Keratinocyte (primary cell): ENCODE results near the gene CHSY3. TPM values are rescaled to one million over a fixed set of nuclear protein-coding genes. Genes with fewer than 3 reads are reported as not detected.

Experiments
- DNase-seq: peaks from one replicate; pipeline ENCODE4 v3.0.0-alpha.2; 2011; ENCODE audit warnings: low read depth, missing footprints, low spot score
- FAIRE-seq: peaks from 2 replicates; lab custom pipeline; 2011; peaks lifted over from hg19 to GRCh38; lab: Jason Lieb, UNC
- H2AFZ ChIP-seq: 2 replicates; pipeline ENCODE4 v1.6.0; 2012; ENCODE audit warnings: low read length, control low read depth, inconsistent platforms; ENCODE audit not compliant: control insufficient read depth
- H3K27ac ChIP-seq: 2 replicates; pipeline ENCODE4 v1.5.1; 2011; ENCODE audit warnings: low read length; ENCODE audit not compliant: control insufficient read depth, insufficient read depth
- H3K27me3 ChIP-seq: 3 replicates; pipeline ENCODE4 v1.6.0; 2011; ENCODE audit warnings: low read length; ENCODE audit not compliant: control insufficient read depth, insufficient read depth; ENCODE audit errors: extremely low read depth
- H3K36me3 ChIP-seq, 2 experiments: 2 replicates in 1 of 2; 3 replicates in 1 of 2; pipeline ENCODE4 v1.5.1; 2011; ENCODE audit warnings: low read length in 2 of 2, mild to moderate bottlenecking in 1 of 2; ENCODE audit not compliant: control insufficient read depth in 2 of 2, insufficient read depth in 2 of 2; ENCODE audit errors: extremely low read depth in 1 of 2
- H3K4me1 ChIP-seq: 3 replicates; pipeline ENCODE4 v1.5.1; 2011; ENCODE audit warnings: low read length; ENCODE audit not compliant: control insufficient read depth, insufficient read depth; ENCODE audit errors: extremely low read depth
- H3K4me2 ChIP-seq: 3 replicates; pipeline ENCODE4 v1.6.0; 2011; ENCODE audit warnings: low read depth, low read length; ENCODE audit not compliant: control insufficient read depth, insufficient read depth; ENCODE audit errors: extremely low read depth
- H3K4me3 ChIP-seq, 3 experiments: fragments of 200-600 bp in 1 of 3; sonication (generic) in 1 of 3; 2 replicates in 2 of 3; 3 replicates in 1 of 3; pipeline ENCODE4 v1.5.1; 2011 to 2016; ENCODE audit warnings: low read length in 3 of 3, mild to moderate bottlenecking in 3 of 3, control low read depth in 2 of 3, inconsistent platforms in 1 of 3, low read depth in 1 of 3, mixed read lengths in 1 of 3, mixed run types in 1 of 3, moderate library complexity in 1 of 3; ENCODE audit not compliant: control insufficient read depth in 2 of 3, insufficient read depth in 2 of 3; ENCODE audit errors: extremely low read depth in 1 of 3
- H3K79me2 ChIP-seq: 2 replicates; pipeline ENCODE4 v1.6.0; 2012; ENCODE audit warnings: low read length; ENCODE audit not compliant: control insufficient read depth, insufficient read depth
- H3K9ac ChIP-seq: 3 replicates; pipeline ENCODE4 v1.6.0; 2011; ENCODE audit warnings: low read length; ENCODE audit not compliant: control insufficient read depth, insufficient read depth; ENCODE audit errors: extremely low read depth
- H3K9me1 ChIP-seq: 3 replicates; pipeline ENCODE4 v1.6.0; 2011; ENCODE audit warnings: low read length; ENCODE audit not compliant: control insufficient read depth, insufficient read depth; ENCODE audit errors: extremely low read depth
- H3K9me3 ChIP-seq: 2 replicates; pipeline ENCODE4 v1.5.1; 2012; ENCODE audit warnings: low read depth, low read length; ENCODE audit not compliant: control insufficient read depth
- H4K20me1 ChIP-seq: 3 replicates; pipeline ENCODE4 v1.6.0; 2011; ENCODE audit warnings: low read length; ENCODE audit not compliant: control insufficient read depth, insufficient read depth; ENCODE audit errors: extremely low read depth
- CTCF ChIP-seq, 3 experiments: IDR thresholded peaks in 1 of 3; conservative IDR thresholded peaks in 1 of 3; optimal IDR thresholded peaks in 1 of 3; 2 replicates in 2 of 3; 3 replicates in 1 of 3; pipeline versions ENCODE3 to v1.5.1; 2011; ENCODE audit warnings: low read length in 3 of 3, mild to moderate bottlenecking in 3 of 3, moderate library complexity in 2 of 3, control low read depth in 1 of 3, inconsistent platforms in 1 of 3; ENCODE audit not compliant: insufficient read depth in 2 of 3; ENCODE audit errors: extremely low read depth in 1 of 3
- EZH2 ChIP-seq: IDR thresholded peaks from one replicate; pipeline ENCODE4 v1.6.1; 2012; ENCODE audit warnings: inconsistent platforms, mild to moderate bottlenecking, low read length, moderate library complexity
- dilution Hi-C: fragments of 300-500 bp; cut with MboI; formaldehyde crosslinking; loops from one replicate; pipeline ENCODE4 v1.7.0; 2020; ENCODE audit warnings: low sequenced_read_pairs; ENCODE audit not compliant: extremely low pct_ligation_motif_present
- polyA plus RNA-seq, 5 experiments: library from polyadenylated mRNA; depleted of rRNA in 3 of 5; stranded (reverse) in 3 of 5; stranded (forward) in 1 of 5; unstranded in 1 of 5; fragments of >200 nt; gene quantifications; 1 replicate in 1 of 5; 2 replicates in 3 of 5; 3 replicates in 1 of 5; pipeline versions ENCODE4 v1.2.1 to v1.2.3, GENCODE V29; 2011 to 2012; ENCODE audit warnings: missing spikeins in 2 of 5, low read depth in 1 of 5, low replicate concordance in 1 of 5

CHSY3 gene
- polyA plus RNA-seq, 1 donor (not counting 4 experiments of a cell fraction or from before 2014, with no cell fraction given), result 0.47 TPM

GRCh38 chr5:129938077-129938476 is 33.8 kb downstream of the CHSY3 start:
- Histone ChIP-seq H3K4me1 (no peaks in the 10 kb centered on the region), H3K79me2 (no peaks in the 10 kb centered on the region), H2AFZ (no peak overlapping the region), H3K27ac (no peak overlapping the region), H3K9me3 (no peaks in the 10 kb centered on the region), H3K4me2 (no peak overlapping the region), H3K27me3 (no peaks in the 10 kb centered on the region), H3K9me1 (no peaks in the 10 kb centered on the region), H4K20me1 (no peaks in the 10 kb centered on the region), H3K9ac (no peak overlapping the region), H3K4me3 (no peak overlapping the region), H3K36me3 (no peaks in the 10 kb centered on the region)
- TF ChIP-seq CTCF (optimal IDR thresholded peaks at IDR 0.05 in 1 of 3, IDR thresholded peaks at IDR 0.05 in 1 of 3, conservative IDR thresholded peaks at IDR 0.05 in 1 of 3; ENCODE audit: extremely low read depth in 1 of 3, insufficient read depth in 2 of 3, low read length in 3 of 3) (no peak), EZH2 (no peak)
- DNase-seq (no peak), FAIRE-seq (no peak)
- dilution Hi-C loops, result no loop called here

- no peak overlapping the region for H3K4me3 ChIP-seq
- dilution Hi-C loops, result no loop called here
These were observed 39.7 kb downstream of the CHSY3 start for GRCh38 chr5:129943936-129944335.

More at GRCh38 chr5:129943936-129944335, 39.7 kb downstream of the CHSY3 start:
- no peaks in the 10 kb centered on the region for H3K36me3 ChIP-seq
- H3K9me1 ChIP-seq, result no peaks in the 10 kb centered on the region
- no peak overlapping the region for H3K27ac ChIP-seq
- no peak overlapping the region for H3K9ac ChIP-seq
- H4K20me1 ChIP-seq, result no peaks in the 10 kb centered on the region
- no peak overlapping the region for H2AFZ ChIP-seq
- TF ChIP-seq CTCF (optimal IDR thresholded peaks at IDR 0.05 in 1 of 3, IDR thresholded peaks at IDR 0.05 in 1 of 3, conservative IDR thresholded peaks at IDR 0.05 in 1 of 3; ENCODE audit: extremely low read depth in 1 of 3, insufficient read depth in 2 of 3, low read length in 3 of 3) (no peak), EZH2 (no peak)
- H3K9me3 ChIP-seq, result no peaks in the 10 kb centered on the region
- no peak for FAIRE-seq
- no peak for DNase-seq
- no peak overlapping the region for H3K4me2 ChIP-seq
- no peaks in the 10 kb centered on the region for H3K79me2 ChIP-seq
- no peaks in the 10 kb centered on the region for H3K4me1 ChIP-seq
- no peaks in the 10 kb centered on the region for H3K27me3 ChIP-seq
